IMR-90 (cell line): ENCODE results near the gene CCDC88C.

Source experiments
- BHLHE40 ChIP-seq: fragments of 150-350 bp; IDR thresholded peaks from 2 replicates; pipeline ENCODE4 v1.6.1; 2016; ENCODE audit warnings: mild to moderate bottlenecking, low read depth, low read length
- CTCF ChIP-seq: conservative IDR thresholded peaks from 2 replicates; pipeline ENCODE4 v1.5.1; 2012; ENCODE audit warnings: mild to moderate bottlenecking, low read depth, low read length, improper control_type of control experiment

DNA sequence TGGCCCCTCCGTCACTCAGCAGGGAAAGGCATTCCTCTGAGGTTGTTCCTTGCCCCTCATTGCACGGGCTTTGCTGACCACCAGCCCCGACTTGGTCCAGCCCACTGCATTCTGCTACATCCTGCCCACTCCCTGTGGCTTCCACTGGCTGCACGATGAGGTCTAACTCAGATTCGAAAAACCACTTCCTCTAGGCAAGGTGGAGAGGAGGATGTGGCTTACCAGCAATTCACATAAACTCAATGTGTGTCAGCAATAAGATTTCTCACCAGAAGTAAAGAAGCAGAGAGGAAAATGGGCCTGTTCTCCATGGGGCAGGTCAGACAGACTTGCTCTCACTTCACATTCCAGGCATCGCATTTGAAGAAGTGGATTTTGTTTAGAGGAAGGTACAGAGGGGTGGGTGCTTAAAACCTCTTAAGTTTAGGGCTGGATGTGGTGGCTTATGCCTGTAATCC, 187.8 kb downstream of the CCDC88C start:
- no peak for TF ChIP-seq CTCF
- no peak for TF ChIP-seq BHLHE40
